OCI-LY7 (cell line): ENCODE measurements around the gene MEGF8. TPM values are rescaled to one million over a fixed set of nuclear protein-coding genes. Genes with fewer than 3 reads are reported as not detected.

Experiments used
- BruUV-seq: library from RNA; stranded (reverse); fragments of 400-500 nt; replicated peaks from 2 replicates; lab custom pipeline; 2021; lab: Mats Ljungman, UMichigan
- CTCF ChIA-PET: fragments of 300-600 bp; sonication (Branson Sonifier 250); formaldehyde crosslinking; loops from one replicate; lab custom pipeline; 2022; ENCODE audit warnings: antibody characterized with exemption; ENCODE audit not compliant: unreplicated experiment; lab: Charles Lee
- POLR2A ChIA-PET: fragments of 300-600 bp; sonication (Branson Sonifier 250); formaldehyde crosslinking; loops from one replicate; lab custom pipeline; 2022; ENCODE audit warnings: antibody characterized with exemption; lab: Charles Lee
- DNase-seq: peaks from one replicate; pipeline ENCODE4 v3.0.0-alpha.2; 2015; ENCODE audit warnings: low spot score
- H2AFZ ChIP-seq: fragments of 200-600 bp; sonication (generic), shearing (Covaris generic); 2 replicates; pipeline ENCODE4 v1.6.1; 2014; ENCODE audit warnings: mild to moderate bottlenecking, antibody characterized with exemption, low read length, moderate library complexity
- H3K27ac ChIP-seq: fragments of 200-600 bp; sonication (generic); 2 replicates; pipeline ENCODE4 v1.5.1; 2014; ENCODE audit warnings: mixed run types, low read depth, mild to moderate bottlenecking, moderate library complexity, low read length, inconsistent platforms; ENCODE audit not compliant: poor library complexity, severe bottlenecking
- H3K36me3 ChIP-seq: fragments of 200-600 bp; sonication (generic); 2 replicates; pipeline ENCODE4 v1.6.1; 2014; ENCODE audit warnings: mild to moderate bottlenecking, antibody characterized with exemption, low read length, moderate library complexity, mixed read lengths; ENCODE audit not compliant: insufficient read depth
- H3K4me1 ChIP-seq: fragments of 200-600 bp; sonication (generic); 2 replicates; pipeline ENCODE4 v1.5.1; 2014; ENCODE audit warnings: mild to moderate bottlenecking, low read length; ENCODE audit not compliant: insufficient read depth, poor library complexity, severe bottlenecking
- H3K4me2 ChIP-seq: fragments of 200-600 bp; sonication (generic); 2 replicates; pipeline ENCODE4 v1.6.1; 2014; ENCODE audit warnings: mild to moderate bottlenecking, low read length
- H3K4me3 ChIP-seq: fragments of 200-600 bp; sonication (generic); 2 replicates; pipeline ENCODE4 v1.5.1; 2014; ENCODE audit warnings: mild to moderate bottlenecking, low read depth, low read length; ENCODE audit not compliant: poor library complexity, severe bottlenecking
- H3K79me2 ChIP-seq: fragments of 200-600 bp; sonication (generic); 2 replicates; pipeline ENCODE4 v1.6.1; 2016; ENCODE audit warnings: low read depth, mild to moderate bottlenecking, low read length, moderate library complexity, mixed read lengths; ENCODE audit not compliant: insufficient read depth
- H3K9me2 ChIP-seq: fragments of 200-600 bp; sonication (generic); 2 replicates; pipeline ENCODE4 v1.6.1; 2016; ENCODE audit warnings: mild to moderate bottlenecking, low read length, mixed read lengths; ENCODE audit not compliant: insufficient read depth
- H3K9me3 ChIP-seq: fragments of 200-600 bp; sonication (generic); 2 replicates; pipeline ENCODE4 v1.6.1; 2014; ENCODE audit warnings: mild to moderate bottlenecking, mixed run types, low read length, mixed read lengths
- H4K20me1 ChIP-seq: fragments of 200-600 bp; sonication (generic); 2 replicates; pipeline ENCODE4 v1.6.1; 2014; ENCODE audit warnings: mild to moderate bottlenecking, antibody characterized with exemption, low read length, moderate library complexity, mixed read lengths; ENCODE audit not compliant: insufficient read depth
- CTCF ChIP-seq: fragments of 200-600 bp; sonication (generic); conservative IDR thresholded peaks from 2 replicates; pipeline ENCODE4 v1.5.1; 2014; ENCODE audit warnings: mild to moderate bottlenecking, antibody characterized with exemption, low read length, moderate library complexity, mixed read lengths
- EZH2phosphoT487 ChIP-seq: fragments of 200-600 bp; sonication (generic); IDR thresholded peaks from 2 replicates; pipeline ENCODE4 v1.6.1; 2018; ENCODE audit warnings: low read depth, borderline replicate concordance, mild to moderate bottlenecking, mixed run types, antibody characterized with exemption, low read length, moderate library complexity, mixed read lengths
- intact Hi-C: fragments of 100-400 bp; cut with micrococcal nuclease; formaldehyde crosslinking; loops from one replicate; pipeline ENCODE4 v1.10.0; 2022; ENCODE audit not compliant: unreplicated experiment
- total RNA-seq, 2 experiments: library from RNA; depleted of rRNA in 1 of 2; stranded (reverse); fragments of >200 nt in 1 of 2; shearing (Covaris generic) in 1 of 2; gene quantifications; 2 replicates each; pipeline ENCODE4 v1.2.3, GENCODE V29; 2014 to 2022

MEGF8 gene
- total RNA-seq, 2 experiments from 2014 or later = 10.5 to 14.7 TPM

GRCh38 chr19:42407816-42408175 is 82.4 kb downstream of the MEGF8 start:
- H4K20me1 ChIP-seq = no peaks in the 10 kb centered on the region
- H3K36me3 ChIP-seq = peaks cover 59% of the 10 kb centered on the region
- BruUV-seq = no TSS peak
- no peak overlapping the region for H2AFZ ChIP-seq
- no peaks in the 10 kb centered on the region for H3K79me2 ChIP-seq
- H3K4me2 ChIP-seq = no peak overlapping the region
- no peaks in the 10 kb centered on the region for H3K9me2 ChIP-seq
- intact Hi-C loops = no loop called here
- DNase-seq = no peak
- ChIA-PET POLR2A (no interaction called here), CTCF (no interaction called here)
- no peaks in the 10 kb centered on the region for H3K4me1 ChIP-seq
- no peaks in the 10 kb centered on the region for H3K9me3 ChIP-seq
- H3K27ac ChIP-seq = no peak overlapping the region
- TF ChIP-seq EZH2phosphoT487 (no peak), CTCF (no peak)
- H3K4me3 ChIP-seq = no peak overlapping the region

GRCh38 chr19:42409477-42409876 is 84.0 kb downstream of the MEGF8 start:
- H3K27ac ChIP-seq = no peak overlapping the region
- ChIA-PET POLR2A (no interaction called here), CTCF (no interaction called here)
- no peak for TF ChIP-seq CTCF
- no peak for TF ChIP-seq EZH2phosphoT487
- no peaks in the 10 kb centered on the region for H3K4me1 ChIP-seq
- no peaks in the 10 kb centered on the region for H3K9me2 ChIP-seq
- no peaks in the 10 kb centered on the region for H3K79me2 ChIP-seq
- no peak for DNase-seq
- peaks cover 62% of the 10 kb centered on the region for H3K36me3 ChIP-seq
- no TSS peak for BruUV-seq
- H4K20me1 ChIP-seq = no peaks in the 10 kb centered on the region
- intact Hi-C loops = no loop called here
- no peak overlapping the region for H3K4me3 ChIP-seq
- no peak overlapping the region for H3K4me2 ChIP-seq
- H2AFZ ChIP-seq = no peak overlapping the region
- no peaks in the 10 kb centered on the region for H3K9me3 ChIP-seq

- H3K4me2 ChIP-seq = no peak overlapping the region
- H4K20me1 ChIP-seq = no peaks in the 10 kb centered on the region
- no peaks in the 10 kb centered on the region for H3K4me1 ChIP-seq
- H3K9me2 ChIP-seq = no peaks in the 10 kb centered on the region
- TF ChIP-seq EZH2phosphoT487 = no peak
- TF ChIP-seq CTCF = no peak
- no peaks in the 10 kb centered on the region for H3K9me3 ChIP-seq
- H2AFZ ChIP-seq = no peak overlapping the region
- no peak overlapping the region for H3K27ac ChIP-seq
- no peak for DNase-seq
- ChIA-PET CTCF (no interaction called here), POLR2A (no interaction called here)
- intact Hi-C loops = no loop called here
- peaks cover 59% of the 10 kb centered on the region for H3K36me3 ChIP-seq
- no peak overlapping the region for H3K4me3 ChIP-seq
- H3K79me2 ChIP-seq = no peaks in the 10 kb centered on the region
- no TSS peak for BruUV-seq
Measured at GRCh38 chr19:42410371-42410770, 84.9 kb downstream of the MEGF8 start.
